HepG2 (cell line): ENCODE measurements around the gene NUSAP1. TPM values are rescaled to one million over a fixed set of nuclear protein-coding genes. Genes with fewer than 3 reads are reported as not detected.

Experiments used
- AGO2 ChIP-seq: fragments of 200-400 bp; formaldehyde crosslinking; optimal IDR thresholded peaks from 2 replicates; pipeline ENCODE3; 2017; ENCODE audit warnings: mild to moderate bottlenecking, low read depth, low read length, moderate library complexity
- AKAP8 ChIP-seq: sonication (generic); formaldehyde crosslinking; IDR thresholded peaks from 2 replicates; pipeline ENCODE4 v1.5.1; 2020; ENCODE audit warnings: mild to moderate bottlenecking, missing genetic modification reagents
- CEBPB ChIP-seq: IDR thresholded peaks from 2 replicates; pipeline ENCODE4 v1.6.1; 2011; ENCODE audit warnings: low read depth, low read length, improper control_type of control experiment, borderline replicate concordance
- DMAP1 ChIP-seq: IDR thresholded peaks from 2 replicates; pipeline ENCODE4 v1.6.1; 2016
- DMTF1 ChIP-seq: sonication (generic); formaldehyde crosslinking; IDR thresholded peaks from 2 replicates; pipeline ENCODE4 v1.4.0; 2020; ENCODE audit warnings: mild to moderate bottlenecking, missing genetic modification reagents
- FOXO1 ChIP-seq: sonication (generic); formaldehyde crosslinking; IDR thresholded peaks from 2 replicates; pipeline ENCODE4 v1.4.0; 2020; ENCODE audit warnings: missing genetic modification reagents
- GABPA ChIP-seq, 2 experiments: IDR thresholded peaks; 2 replicates each; pipeline ENCODE4 v1.6.1; 2011 to 2016; ENCODE audit warnings: low read depth in 2 of 2, low read length in 1 of 2, missing biosample characterization in 1 of 2, missing genetic modification characterization in 1 of 2
- HDAC1 ChIP-seq: sonication (generic); formaldehyde crosslinking; IDR thresholded peaks from 2 replicates; pipeline ENCODE4 v1.5.1; 2020; ENCODE audit warnings: mild to moderate bottlenecking, missing genetic modification reagents
- MTA1 ChIP-seq: sonication (generic); formaldehyde crosslinking; IDR thresholded peaks from 2 replicates; pipeline ENCODE4 v1.4.0; 2020; ENCODE audit warnings: missing genetic modification reagents, mild to moderate bottlenecking, borderline replicate concordance
- NR2F2 ChIP-seq: IDR thresholded peaks from 2 replicates; pipeline ENCODE4 v1.6.1; 2012; ENCODE audit warnings: low read depth, inconsistent platforms, borderline replicate concordance
- ONECUT2 ChIP-seq: sonication (generic); formaldehyde crosslinking; IDR thresholded peaks from 2 replicates; pipeline ENCODE4 v1.4.0; 2020; ENCODE audit warnings: missing genetic modification reagents
- RARA ChIP-seq: IDR thresholded peaks from 2 replicates; pipeline ENCODE4 v1.6.1; 2016; ENCODE audit warnings: missing genetic modification reagents, missing compliant biosample characterization
- RXRB ChIP-seq: IDR thresholded peaks from 2 replicates; pipeline ENCODE4 v1.6.1; 2016; ENCODE audit warnings: borderline replicate concordance, missing genetic modification reagents, missing compliant biosample characterization
- SIN3A ChIP-seq: IDR thresholded peaks from 2 replicates; pipeline ENCODE4 v1.6.1; 2011; ENCODE audit warnings: low read depth, mild to moderate bottlenecking, control low read depth, low read length, borderline replicate concordance
- SOX6 ChIP-seq, 2 experiments: fragments of 450-650 bp in 1 of 2; sonication (generic) in 1 of 2; formaldehyde crosslinking in 1 of 2; IDR thresholded peaks; 2 replicates each; pipeline versions ENCODE4 v1.4.0 to v1.6.1; 2017 to 2020; ENCODE audit warnings: antibody characterized with exemption in 1 of 2, mild to moderate bottlenecking in 1 of 2, missing genetic modification reagents in 1 of 2
- TFAP4 ChIP-seq: sonication (generic); IDR thresholded peaks from 2 replicates; pipeline ENCODE4 v1.6.1; 2016; ENCODE audit warnings: low read depth, borderline replicate concordance
- TRIM24 ChIP-seq: sonication (generic); formaldehyde crosslinking; IDR thresholded peaks from 2 replicates; pipeline ENCODE4 v1.8.0; 2022; ENCODE audit warnings: mild to moderate bottlenecking, missing genetic modification reagents
- YEATS4 ChIP-seq: sonication (generic); formaldehyde crosslinking; IDR thresholded peaks from 2 replicates; pipeline ENCODE4 v1.4.0; 2020; ENCODE audit warnings: missing genetic modification reagents, borderline replicate concordance
- ZBTB34 ChIP-seq: sonication (generic); formaldehyde crosslinking; IDR thresholded peaks from 2 replicates; pipeline ENCODE4 v1.8.0; 2022; ENCODE audit warnings: mild to moderate bottlenecking, missing genetic modification reagents
- ZFP41 ChIP-seq: sonication (generic); formaldehyde crosslinking; IDR thresholded peaks from 2 replicates; pipeline ENCODE4 v1.4.0; 2020; ENCODE audit warnings: mild to moderate bottlenecking, missing genetic modification reagents, borderline replicate concordance
- ZNF121 ChIP-seq: sonication (generic); formaldehyde crosslinking; IDR thresholded peaks from 2 replicates; pipeline ENCODE4 v1.5.0; 2020; ENCODE audit warnings: mild to moderate bottlenecking, missing genetic modification reagents
- ZNF124 ChIP-seq: sonication (generic); formaldehyde crosslinking; IDR thresholded peaks from 2 replicates; pipeline ENCODE4 v1.4.0; 2020; ENCODE audit warnings: missing genetic modification reagents
- ZNF143 ChIP-seq: sonication (generic); formaldehyde crosslinking; IDR thresholded peaks from 2 replicates; pipeline ENCODE4 v1.4.0; 2020; ENCODE audit warnings: missing genetic modification reagents
- ZNF629 ChIP-seq: sonication (generic); formaldehyde crosslinking; conservative IDR thresholded peaks from 2 replicates; pipeline ENCODE4 v1.5.0; 2020; ENCODE audit warnings: missing genetic modification reagents
- ZNF670 ChIP-seq: sonication (generic); formaldehyde crosslinking; IDR thresholded peaks from 2 replicates; pipeline ENCODE4 v1.8.0; 2022; ENCODE audit warnings: mild to moderate bottlenecking, missing genetic modification reagents, borderline replicate concordance
- ZNF768 ChIP-seq: sonication (generic); formaldehyde crosslinking; IDR thresholded peaks from 2 replicates; pipeline ENCODE4 v1.4.0; 2020; ENCODE audit warnings: missing genetic modification reagents
- ZNF816 ChIP-seq: sonication (generic); formaldehyde crosslinking; IDR thresholded peaks from 2 replicates; pipeline ENCODE4 v1.8.0; 2022; ENCODE audit warnings: missing genetic modification reagents, mild to moderate bottlenecking, borderline replicate concordance
- polyA plus RNA-seq, 8 experiments: library from polyadenylated mRNA; depleted of rRNA in 3 of 8; stranded (reverse) in 7 of 8; unstranded in 1 of 8; fragments of >200 nt; fragmentation: Illumina TruSeq in 4 of 8; extraction: Trizol in 4 of 8; gene quantifications; 2 replicates each; pipeline versions ENCODE4 v1.2.1 to v1.2.3, GENCODE V29; 2011 to 2016; ENCODE audit warnings: low read depth in 4 of 8, missing spikeins in 1 of 8, mixed read lengths in 1 of 8; ENCODE audit not compliant: insufficient read depth in 1 of 8
- total RNA-seq, 5 experiments: library from RNA; depleted of rRNA; stranded (reverse); fragments of >200 nt; fragmentation: Illumina TruSeq; extraction: Trizol; gene quantifications; 2 replicates each; pipeline ENCODE4 v1.2.3, GENCODE V29; 2016; ENCODE audit warnings: low read depth in 1 of 5

Gene NUSAP1
- total and polyA plus RNA-seq, 2 of the 13 experiments (the other 11 are each of a cell fraction or from before 2014, with no cell fraction given): 59.5 to 106 TPM

- TF ChIP-seq DMTF1 (CRISPR knock-in tag) (no peak), ZNF121 (CRISPR knock-in tag) (no peak), AKAP8 (CRISPR knock-in tag) (0 out of 2 replicates have a peak, but pooled peaks have one; percentile 68), ZNF816 (0 out of 2 replicates have a peak, but pooled peaks have one; percentile 72), AGO2 (no peak), TFAP4 (no peak), HDAC1 (CRISPR knock-in tag) (peak; percentile 18; the same call in 1 of the 2 replicates), RXRB (no peak), ZNF670 (0 out of 2 replicates have a peak, but pooled peaks have one; percentile 12), SIN3A (peak; percentile 2; the same call in 1 of the 2 replicates), ZNF629 (CRISPR knock-in tag) (no peak), ZNF768 (0 out of 2 replicates have a peak, but pooled peaks have one; percentile 12), ZFP41 (CRISPR knock-in tag) (no peak), TRIM24 (CRISPR knock-in tag) (no peak), SOX6 (IDR thresholded peaks at IDR 0.05) (no peak), SOX6 (CRISPR knock-in tag; IDR thresholded peaks at IDR 0.05) (0 out of 2 replicates have a peak, but pooled peaks have one; percentile 31), ONECUT2 (CRISPR knock-in tag) (peak; percentile 46; the same call in 1 of the 2 replicates), ZNF124 (CRISPR knock-in tag) (0 out of 2 replicates have a peak, but pooled peaks have one; percentile 16), DMAP1 (0 out of 2 replicates have a peak, but pooled peaks have one; percentile 7), GABPA (IDR thresholded peaks at IDR 0.05; ENCODE audit: low read depth, low read length) (no peak), GABPA (CRISPR knock-in tag; IDR thresholded peaks at IDR 0.05; ENCODE audit: low read depth) (0 out of 2 replicates have a peak, but pooled peaks have one; percentile 27), RARA (CRISPR knock-in tag) (peak; percentile 5; the same call in 1 of the 2 replicates), NR2F2 (peak; percentile 15; the same call in 1 of the 2 replicates), ZNF143 (no peak), YEATS4 (CRISPR knock-in tag) (no peak; the same call in none of the 2 replicates), MTA1 (CRISPR knock-in tag) (0 out of 2 replicates have a peak, but pooled peaks have one; percentile 14), ZBTB34 (CRISPR knock-in tag) (no peak), FOXO1 (CRISPR knock-in tag) (0 out of 2 replicates have a peak, but pooled peaks have one; percentile 8), CEBPB (peak; percentile 77)
Observed at GRCh38 chr15:41333026-41333562, 413 bp downstream of the NUSAP1 start (continued).
